Colonic mucosa (tissue), 4 donors: Measurements from ENCODE around the gene RAD9A. TPM values are rescaled to one million over a fixed set of nuclear protein-coding genes. Genes with fewer than 3 reads are reported as not detected.

Experiments
- DNase-seq: peaks from one replicate; pipeline ENCODE4 v3.0.0-alpha.2; 2020
- H3K27ac ChIP-seq: fragments of 200-600 bp; one replicate; pipeline ENCODE4 v1.8.0; 2021
- H3K27me3 ChIP-seq: fragments of 200-600 bp; one replicate; pipeline ENCODE4 v1.8.0; 2021
- H3K36me3 ChIP-seq: fragments of 200-600 bp; one replicate; pipeline ENCODE4 v1.8.0; 2021
- H3K4me1 ChIP-seq: fragments of 200-600 bp; one replicate; pipeline ENCODE4 v1.8.0; 2021; ENCODE audit warnings: mild to moderate bottlenecking
- H3K4me3 ChIP-seq: fragments of 200-600 bp; one replicate; pipeline ENCODE4 v1.8.0; 2021
- H3K9ac ChIP-seq, 2 donors: one replicate each; pipeline ENCODE4 v1.7.0; 2013; ENCODE audit warnings: control low read depth in 2 of 2, low read depth in 2 of 2, low read length in 2 of 2
- H3K9me3 ChIP-seq: fragments of 200-600 bp; one replicate; pipeline ENCODE4 v1.8.0; 2021
- CTCF ChIP-seq: fragments of 200-600 bp; IDR thresholded peaks from one replicate; pipeline ENCODE4 v1.8.0; 2022; ENCODE audit warnings: antibody characterized with exemption, mild to moderate bottlenecking
- intact Hi-C: fragments of 100-400 bp; cut with DNase I; formaldehyde crosslinking; loops from one replicate; pipeline ENCODE4 v1.14.1; 2022
- total RNA-seq, 2 donors: library from RNA; stranded (reverse); fragmentation: NEBNext Ultra II Directional in 1 of 2; extraction: Animal tissue kit (Norgen Biotek cat#: 25700) in 1 of 2; gene quantifications; one replicate each; pipeline ENCODE4 v1.2.1, GENCODE V29; 2021
- donor health status: healthy.
- donor health status: DM: no; HTN: no; CAD: no.
- donor health status: DM: no; HTN: no; CAD: no.

Gene RAD9A
- 10 to 100 TPM; 21.8 to 35.1 TPM for total RNA-seq

GRCh38 chr11:67391304-67392182, at the start of gene RAD9A:
RAD9A (plus strand) TSS chr11:67391986; CDS start chr11:67392045, 59 bp downstream.
- H3K9ac ChIP-seq: peak within 1 kb of the TSS; percentile 91
- DNase-seq: peak; percentile 97
- H3K4me1 ChIP-seq: peaks cover 5% of the 10 kb centered on the region
- intact Hi-C loops: loop anchor here (5.0 kb wide), 1 partner anchor 116 kb away; the partner anchor contains the start of genes CDK2AP2 and PITPNM1
- no peaks in the 10 kb centered on the region for H3K9me3 ChIP-seq
- H3K27me3 ChIP-seq: no peaks in the 10 kb centered on the region
- H3K27ac ChIP-seq: peak within 1 kb of the TSS; percentile 81
- TF ChIP-seq CTCF: no peak
- peak within 1 kb of the TSS; percentile 81 for H3K4me3 ChIP-seq
- H3K36me3 ChIP-seq: no peaks in the 10 kb centered on the region

GRCh38 chr11:67344264-67344663, 47.5 kb upstream of the RAD9A start:
- H3K9me3 ChIP-seq: no peaks in the 10 kb centered on the region
- H3K27ac ChIP-seq: peak overlapping the region; percentile 91
- no peaks in the 10 kb centered on the region for H3K36me3 ChIP-seq
- TF ChIP-seq CTCF: no peak
- DNase-seq: no peak
- H3K4me1 ChIP-seq: peaks cover 7% of the 10 kb centered on the region
- intact Hi-C loops: no loop called here
- no peak overlapping the region for H3K9ac ChIP-seq
- no peaks in the 10 kb centered on the region for H3K27me3 ChIP-seq
- no peak overlapping the region for H3K4me3 ChIP-seq

- TF ChIP-seq CTCF: no peak
- H3K4me1 ChIP-seq: peaks cover 7% of the 10 kb centered on the region
- no peak overlapping the region for H3K4me3 ChIP-seq
- H3K9me3 ChIP-seq: no peaks in the 10 kb centered on the region
- intact Hi-C loops: loop anchor here (5.0 kb wide), 2 partner anchors 37 to 162 kb away; partner anchors contain the start of genes CDK2AP2 and PITPNM1
- peak overlapping the region; percentile 91 for H3K27ac ChIP-seq
- no peaks in the 10 kb centered on the region for H3K27me3 ChIP-seq
- no peak for DNase-seq
- H3K36me3 ChIP-seq: no peaks in the 10 kb centered on the region
- H3K9ac ChIP-seq: peak overlapping the region; percentile 35 to 83
Observed at GRCh38 chr11:67345247-67345919, 46.4 kb upstream of the RAD9A start.

GRCh38 chr11:67345920-67346819, 45.6 kb upstream of the RAD9A start:
- intact Hi-C loops: loop anchor here (5.0 kb wide), 2 partner anchors 36 to 161 kb away; partner anchors contain the start of genes CDK2AP2 and PITPNM1
- Histone ChIP-seq H3K4me3 (no peak overlapping the region), H3K9ac (peak overlapping the region in 1 of 2 donors; percentile 83), H3K36me3 (no peaks in the 10 kb centered on the region), H3K27me3 (no peaks in the 10 kb centered on the region), H3K4me1 (peaks cover 11% of the 10 kb centered on the region), H3K9me3 (no peaks in the 10 kb centered on the region), H3K27ac (peak overlapping the region; percentile 91)
- DNase-seq: peak; percentile 77
- TF ChIP-seq CTCF: peak; percentile 68
